ENCODE data around the gene MGLL. TPM values are rescaled to one million over a fixed set of nuclear protein-coding genes. Genes with fewer than 3 reads are reported as not detected.

MGLL gene
- total RNA-seq, 1 experiment from 2014 or later = 0.94 TPM

DNA sequence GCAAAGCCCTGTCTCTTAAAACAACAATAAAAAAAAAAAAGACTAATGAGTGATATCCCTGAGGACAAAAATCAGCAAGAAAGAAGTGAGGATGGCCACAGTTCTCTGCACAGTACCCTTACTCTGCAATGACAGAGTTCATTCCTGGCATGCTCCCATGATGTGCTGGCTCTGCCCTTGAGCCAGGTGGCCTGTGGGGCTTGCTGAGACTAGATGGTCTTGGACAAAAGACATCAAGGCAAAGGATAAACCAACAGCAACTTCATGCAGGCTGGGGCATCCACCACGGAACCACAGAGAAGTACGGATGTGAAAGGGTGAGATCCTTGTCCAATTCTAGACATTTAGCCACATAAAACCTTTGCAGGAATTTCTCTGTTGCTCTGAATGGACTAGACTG, 12.7 kb downstream of the MGLL start:
- ChIA-PET CTCF (no interaction called here), POLR2A (no interaction called here)
- Mint-ChIP-seq H3K36me3 (no peaks in the 10 kb centered on the region), H3K4me3 (no peak overlapping the region), H3K9me3 (peaks cover 14% of the 10 kb centered on the region), H3K27ac (no peak overlapping the region), H3K27me3 (ENCODE audit: low read depth) (no peaks in the 10 kb centered on the region; the same call in 1 of the 2 replicates), H3K4me1 (no peaks in the 10 kb centered on the region)
- DNase-seq (ENCODE audit: low spot score) (no peak), ATAC-seq (no peak)
- TF ChIP-seq ZNF317 (CRISPR knock-in tag; IDR thresholded peaks at IDR 0.05; ENCODE audit: borderline replicate concordance, low read depth) (no peak), ZNF219 (CRISPR knock-in tag; IDR thresholded peaks at IDR 0.05; ENCODE audit: borderline replicate concordance) (no peak), NR2C2 (CRISPR knock-in tag; IDR thresholded peaks at IDR 0.05) (no peak), NFE2L1 (CRISPR knock-in tag; IDR thresholded peaks at IDR 0.05) (no peak), ATF1 (CRISPR knock-in tag; IDR thresholded peaks at IDR 0.05) (no peak), HMGA2 (CRISPR knock-in tag; IDR thresholded peaks at IDR 0.05) (no peak), KAT7 (CRISPR knock-in tag; IDR thresholded peaks at IDR 0.05; ENCODE audit: borderline replicate concordance) (no peak), NR1H2 (CRISPR knock-in tag; IDR thresholded peaks at IDR 0.05) (no peak), ZBTB21 (CRISPR knock-in tag; IDR thresholded peaks at IDR 0.05; ENCODE audit: borderline replicate concordance) (no peak)
- TF ChIP-seq, protein P1, sequence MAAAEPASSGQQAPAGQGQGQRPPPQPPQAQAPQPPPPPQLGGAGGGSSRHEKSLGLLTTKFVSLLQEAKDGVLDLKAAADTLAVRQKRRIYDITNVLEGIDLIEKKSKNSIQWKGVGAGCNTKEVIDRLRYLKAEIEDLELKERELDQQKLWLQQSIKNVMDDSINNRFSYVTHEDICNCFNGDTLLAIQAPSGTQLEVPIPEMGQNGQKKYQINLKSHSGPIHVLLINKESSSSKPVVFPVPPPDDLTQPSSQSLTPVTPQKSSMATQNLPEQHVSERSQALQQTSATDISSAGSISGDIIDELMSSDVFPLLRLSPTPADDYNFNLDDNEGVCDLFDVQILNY (CRISPR knock-in tag; IDR thresholded peaks at IDR 0.05) = no peak
- TF ChIP-seq, protein P2, sequence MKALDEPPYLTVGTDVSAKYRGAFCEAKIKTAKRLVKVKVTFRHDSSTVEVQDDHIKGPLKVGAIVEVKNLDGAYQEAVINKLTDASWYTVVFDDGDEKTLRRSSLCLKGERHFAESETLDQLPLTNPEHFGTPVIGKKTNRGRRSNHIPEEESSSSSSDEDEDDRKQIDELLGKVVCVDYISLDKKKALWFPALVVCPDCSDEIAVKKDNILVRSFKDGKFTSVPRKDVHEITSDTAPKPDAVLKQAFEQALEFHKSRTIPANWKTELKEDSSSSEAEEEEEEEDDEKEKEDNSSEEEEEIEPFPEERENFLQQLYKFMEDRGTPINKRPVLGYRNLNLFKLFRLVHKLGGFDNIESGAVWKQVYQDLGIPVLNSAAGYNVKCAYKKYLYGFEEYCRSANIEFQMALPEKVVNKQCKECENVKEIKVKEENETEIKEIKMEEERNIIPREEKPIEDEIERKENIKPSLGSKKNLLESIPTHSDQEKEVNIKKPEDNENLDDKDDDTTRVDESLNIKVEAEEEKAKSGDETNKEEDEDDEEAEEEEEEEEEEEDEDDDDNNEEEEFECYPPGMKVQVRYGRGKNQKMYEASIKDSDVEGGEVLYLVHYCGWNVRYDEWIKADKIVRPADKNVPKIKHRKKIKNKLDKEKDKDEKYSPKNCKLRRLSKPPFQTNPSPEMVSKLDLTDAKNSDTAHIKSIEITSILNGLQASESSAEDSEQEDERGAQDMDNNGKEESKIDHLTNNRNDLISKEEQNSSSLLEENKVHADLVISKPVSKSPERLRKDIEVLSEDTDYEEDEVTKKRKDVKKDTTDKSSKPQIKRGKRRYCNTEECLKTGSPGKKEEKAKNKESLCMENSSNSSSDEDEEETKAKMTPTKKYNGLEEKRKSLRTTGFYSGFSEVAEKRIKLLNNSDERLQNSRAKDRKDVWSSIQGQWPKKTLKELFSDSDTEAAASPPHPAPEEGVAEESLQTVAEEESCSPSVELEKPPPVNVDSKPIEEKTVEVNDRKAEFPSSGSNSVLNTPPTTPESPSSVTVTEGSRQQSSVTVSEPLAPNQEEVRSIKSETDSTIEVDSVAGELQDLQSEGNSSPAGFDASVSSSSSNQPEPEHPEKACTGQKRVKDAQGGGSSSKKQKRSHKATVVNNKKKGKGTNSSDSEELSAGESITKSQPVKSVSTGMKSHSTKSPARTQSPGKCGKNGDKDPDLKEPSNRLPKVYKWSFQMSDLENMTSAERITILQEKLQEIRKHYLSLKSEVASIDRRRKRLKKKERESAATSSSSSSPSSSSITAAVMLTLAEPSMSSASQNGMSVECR (CRISPR knock-in tag; IDR thresholded peaks at IDR 0.05; ENCODE audit: borderline replicate concordance) = no peak
- TF ChIP-seq, protein P3, sequence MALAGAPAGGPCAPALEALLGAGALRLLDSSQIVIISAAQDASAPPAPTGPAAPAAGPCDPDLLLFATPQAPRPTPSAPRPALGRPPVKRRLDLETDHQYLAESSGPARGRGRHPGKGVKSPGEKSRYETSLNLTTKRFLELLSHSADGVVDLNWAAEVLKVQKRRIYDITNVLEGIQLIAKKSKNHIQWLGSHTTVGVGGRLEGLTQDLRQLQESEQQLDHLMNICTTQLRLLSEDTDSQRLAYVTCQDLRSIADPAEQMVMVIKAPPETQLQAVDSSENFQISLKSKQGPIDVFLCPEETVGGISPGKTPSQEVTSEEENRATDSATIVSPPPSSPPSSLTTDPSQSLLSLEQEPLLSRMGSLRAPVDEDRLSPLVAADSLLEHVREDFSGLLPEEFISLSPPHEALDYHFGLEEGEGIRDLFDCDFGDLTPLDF (CRISPR knock-in tag; IDR thresholded peaks at IDR 0.05) = no peak
- TF ChIP-seq, protein P4, sequence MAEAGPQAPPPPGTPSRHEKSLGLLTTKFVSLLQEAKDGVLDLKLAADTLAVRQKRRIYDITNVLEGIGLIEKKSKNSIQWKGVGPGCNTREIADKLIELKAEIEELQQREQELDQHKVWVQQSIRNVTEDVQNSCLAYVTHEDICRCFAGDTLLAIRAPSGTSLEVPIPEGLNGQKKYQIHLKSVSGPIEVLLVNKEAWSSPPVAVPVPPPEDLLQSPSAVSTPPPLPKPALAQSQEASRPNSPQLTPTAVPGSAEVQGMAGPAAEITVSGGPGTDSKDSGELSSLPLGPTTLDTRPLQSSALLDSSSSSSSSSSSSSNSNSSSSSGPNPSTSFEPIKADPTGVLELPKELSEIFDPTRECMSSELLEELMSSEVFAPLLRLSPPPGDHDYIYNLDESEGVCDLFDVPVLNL (CRISPR knock-in tag; IDR thresholded peaks at IDR 0.05; ENCODE audit: borderline replicate concordance, low read depth) = no peak
- TF ChIP-seq, protein P5, sequence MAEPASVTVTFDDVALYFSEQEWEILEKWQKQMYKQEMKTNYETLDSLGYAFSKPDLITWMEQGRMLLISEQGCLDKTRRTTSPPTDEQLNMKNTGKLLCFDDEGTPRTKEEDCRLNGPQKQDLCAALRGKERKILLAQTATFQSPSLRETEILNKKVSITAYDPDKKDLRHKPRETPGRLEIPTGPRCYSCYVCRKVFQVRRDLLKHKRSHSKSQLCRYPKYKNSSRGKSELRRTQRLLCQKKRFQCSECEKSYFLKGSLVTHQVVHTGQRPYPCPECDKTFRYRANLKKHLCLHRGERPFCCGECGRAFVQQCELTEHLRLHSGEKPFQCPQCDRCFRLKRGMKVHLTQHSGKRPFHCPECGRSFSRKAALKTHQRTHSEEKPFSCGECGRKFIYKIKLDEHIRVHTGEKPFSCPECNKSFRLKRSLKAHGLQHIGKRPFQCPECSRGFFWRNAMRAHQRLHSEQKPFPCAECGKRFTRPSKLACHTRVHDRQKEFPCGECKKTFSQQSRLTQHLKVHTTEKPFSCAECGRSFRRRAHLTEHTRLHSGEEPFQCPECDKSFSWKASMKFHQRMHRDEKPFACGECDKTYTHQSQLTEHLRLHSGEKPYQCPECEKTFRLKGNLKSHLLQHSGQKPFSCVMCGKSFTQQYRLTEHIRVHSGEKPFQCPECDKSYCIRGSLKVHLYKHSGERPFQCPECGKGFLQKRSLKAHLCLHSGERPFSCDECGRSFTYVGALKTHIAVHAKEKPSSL (CRISPR knock-in tag; conservative IDR thresholded peaks at IDR 0.05) = no peak
- TF ChIP-seq, protein P6, sequence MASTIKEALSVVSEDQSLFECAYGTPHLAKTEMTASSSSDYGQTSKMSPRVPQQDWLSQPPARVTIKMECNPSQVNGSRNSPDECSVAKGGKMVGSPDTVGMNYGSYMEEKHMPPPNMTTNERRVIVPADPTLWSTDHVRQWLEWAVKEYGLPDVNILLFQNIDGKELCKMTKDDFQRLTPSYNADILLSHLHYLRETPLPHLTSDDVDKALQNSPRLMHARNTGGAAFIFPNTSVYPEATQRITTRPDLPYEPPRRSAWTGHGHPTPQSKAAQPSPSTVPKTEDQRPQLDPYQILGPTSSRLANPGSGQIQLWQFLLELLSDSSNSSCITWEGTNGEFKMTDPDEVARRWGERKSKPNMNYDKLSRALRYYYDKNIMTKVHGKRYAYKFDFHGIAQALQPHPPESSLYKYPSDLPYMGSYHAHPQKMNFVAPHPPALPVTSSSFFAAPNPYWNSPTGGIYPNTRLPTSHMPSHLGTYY (CRISPR knock-in tag; IDR thresholded peaks at IDR 0.05) = no peak
- TF ChIP-seq, protein P7, sequence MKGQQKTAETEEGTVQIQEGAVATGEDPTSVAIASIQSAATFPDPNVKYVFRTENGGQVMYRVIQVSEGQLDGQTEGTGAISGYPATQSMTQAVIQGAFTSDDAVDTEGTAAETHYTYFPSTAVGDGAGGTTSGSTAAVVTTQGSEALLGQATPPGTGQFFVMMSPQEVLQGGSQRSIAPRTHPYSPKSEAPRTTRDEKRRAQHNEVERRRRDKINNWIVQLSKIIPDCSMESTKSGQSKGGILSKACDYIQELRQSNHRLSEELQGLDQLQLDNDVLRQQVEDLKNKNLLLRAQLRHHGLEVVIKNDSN (CRISPR knock-in tag; IDR thresholded peaks at IDR 0.05) = no peak
- TF ChIP-seq, protein P8, sequence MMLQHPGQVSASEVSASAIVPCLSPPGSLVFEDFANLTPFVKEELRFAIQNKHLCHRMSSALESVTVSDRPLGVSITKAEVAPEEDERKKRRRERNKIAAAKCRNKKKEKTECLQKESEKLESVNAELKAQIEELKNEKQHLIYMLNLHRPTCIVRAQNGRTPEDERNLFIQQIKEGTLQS (CRISPR knock-in tag; conservative IDR thresholded peaks at IDR 0.05) = no peak
- TF ChIP-seq, protein P9, sequence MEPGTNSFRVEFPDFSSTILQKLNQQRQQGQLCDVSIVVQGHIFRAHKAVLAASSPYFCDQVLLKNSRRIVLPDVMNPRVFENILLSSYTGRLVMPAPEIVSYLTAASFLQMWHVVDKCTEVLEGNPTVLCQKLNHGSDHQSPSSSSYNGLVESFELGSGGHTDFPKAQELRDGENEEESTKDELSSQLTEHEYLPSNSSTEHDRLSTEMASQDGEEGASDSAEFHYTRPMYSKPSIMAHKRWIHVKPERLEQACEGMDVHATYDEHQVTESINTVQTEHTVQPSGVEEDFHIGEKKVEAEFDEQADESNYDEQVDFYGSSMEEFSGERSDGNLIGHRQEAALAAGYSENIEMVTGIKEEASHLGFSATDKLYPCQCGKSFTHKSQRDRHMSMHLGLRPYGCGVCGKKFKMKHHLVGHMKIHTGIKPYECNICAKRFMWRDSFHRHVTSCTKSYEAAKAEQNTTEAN (CRISPR knock-in tag; IDR thresholded peaks at IDR 0.05) = no peak
